Heart left ventricle (tissue), 13 donors: ENCODE data around the gene SELENON.
A peak's percentile ranks its signal among the peaks of the same experiment; 100 is the strongest.

Experiments
- POLR2A ChIP-seq, 2 donors: fragments of 450-650 bp; IDR thresholded peaks; one replicate each; pipeline ENCODE4 v1.6.1; 2017; ENCODE audit warnings: antibody characterized with exemption in 2 of 2, mild to moderate bottlenecking in 2 of 2, moderate library complexity in 2 of 2
- TF ChIP-seq, protein P1 (sequence below), 12 donors: fragments of 200-600 bp; sonication (generic) in 4 of 12; IDR thresholded peaks; one replicate each; pipeline versions ENCODE4 v1.5.0 to v1.8.0; 2018 to 2022; ENCODE audit warnings: antibody characterized with exemption in 12 of 12, mild to moderate bottlenecking in 5 of 12
- donor health status: ischemic (EF 13 %, LVEDD 7.1; RV severe dilation, severe dysfunction).
- donor health status: DM: no; HTN: yes; CAD: no.
- donor health status: DM: no; HTN: no; CAD: no.
- donor health status: ischemic (EF 25% LVEDD 6.9; RV normal size, moderate dysfunction).
- donor health status: ischemic (EF 25% LVEDD 5.7; RV mildly dilated, moderate dysfunction).
- donor health status: ischemic (EF 35%, LVEDD 5.7; RV mildly dilated, moderate dysfunction).
- donor health status: nonischemic (EF 11% LVEDD 7.7; RV severe dilation, severe dysfunction).
- donor health status: DM: yes; HTN: yes; CAD: no.
- donor health status: PGD.
- donor health status: ischemic (EF 29% LVEDD 5.4; RV normal size, mild dysfunction).
- donor health status: nonischemic (EF 23%, LVEDD 6.1; RV moderate dilation, normal function).

DNA sequence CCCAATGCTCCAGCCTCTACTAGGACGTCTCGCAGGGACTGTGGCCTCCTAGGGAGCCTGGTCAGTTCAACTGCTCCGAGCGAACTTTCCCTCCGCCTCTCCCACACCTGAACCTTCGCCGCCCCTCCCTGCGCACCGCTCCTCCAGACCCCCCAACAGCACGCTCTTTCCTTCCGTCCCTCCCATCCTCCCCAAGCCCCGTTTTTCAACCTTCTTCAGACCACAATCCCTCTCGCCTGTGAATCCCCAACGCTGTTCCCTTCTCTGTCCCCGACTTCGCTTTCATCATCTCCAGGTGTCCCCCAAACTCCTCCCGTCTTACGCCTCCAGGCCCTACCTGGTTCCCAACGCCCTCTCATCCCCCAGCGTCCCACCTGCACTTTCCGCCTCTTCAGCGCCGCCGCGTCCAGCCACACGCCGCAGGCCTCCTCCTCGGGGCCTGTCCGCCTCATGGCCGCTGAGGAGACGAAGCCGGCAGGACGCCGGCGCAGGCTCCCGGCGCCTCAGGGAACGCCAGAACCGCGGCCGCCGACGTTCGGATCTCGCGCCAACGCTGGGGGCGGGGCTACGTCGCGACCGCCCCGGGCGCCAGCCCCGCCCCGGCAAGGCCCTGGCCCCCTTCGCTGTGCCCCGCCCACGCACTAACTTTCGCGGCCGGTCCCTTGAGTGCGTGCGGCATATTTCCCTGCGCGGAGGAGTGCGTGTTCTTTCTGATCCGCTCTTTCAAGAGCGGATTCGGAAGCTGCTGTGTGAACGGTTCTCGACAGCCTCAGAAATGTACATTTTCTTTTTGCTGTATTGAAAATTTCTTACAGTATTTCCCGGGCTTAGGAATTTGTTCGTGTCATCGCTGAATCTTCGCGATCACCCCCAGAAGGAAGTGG lies 59.2 kb downstream of the SELENON start, which contains the start of gene AUNIP:
- TF ChIP-seq, protein P1, sequence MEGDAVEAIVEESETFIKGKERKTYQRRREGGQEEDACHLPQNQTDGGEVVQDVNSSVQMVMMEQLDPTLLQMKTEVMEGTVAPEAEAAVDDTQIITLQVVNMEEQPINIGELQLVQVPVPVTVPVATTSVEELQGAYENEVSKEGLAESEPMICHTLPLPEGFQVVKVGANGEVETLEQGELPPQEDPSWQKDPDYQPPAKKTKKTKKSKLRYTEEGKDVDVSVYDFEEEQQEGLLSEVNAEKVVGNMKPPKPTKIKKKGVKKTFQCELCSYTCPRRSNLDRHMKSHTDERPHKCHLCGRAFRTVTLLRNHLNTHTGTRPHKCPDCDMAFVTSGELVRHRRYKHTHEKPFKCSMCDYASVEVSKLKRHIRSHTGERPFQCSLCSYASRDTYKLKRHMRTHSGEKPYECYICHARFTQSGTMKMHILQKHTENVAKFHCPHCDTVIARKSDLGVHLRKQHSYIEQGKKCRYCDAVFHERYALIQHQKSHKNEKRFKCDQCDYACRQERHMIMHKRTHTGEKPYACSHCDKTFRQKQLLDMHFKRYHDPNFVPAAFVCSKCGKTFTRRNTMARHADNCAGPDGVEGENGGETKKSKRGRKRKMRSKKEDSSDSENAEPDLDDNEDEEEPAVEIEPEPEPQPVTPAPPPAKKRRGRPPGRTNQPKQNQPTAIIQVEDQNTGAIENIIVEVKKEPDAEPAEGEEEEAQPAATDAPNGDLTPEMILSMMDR (IDR thresholded peaks at IDR 0.05), result no peak
- TF ChIP-seq POLR2A (IDR thresholded peaks at IDR 0.05), result peak in 1 of 2 donors; percentile 60
